GM19397 (cell line): ENCODE data around the gene ARHGAP25.

ENCODE experiments used
- ATAC-seq: cut with Tn5 transposase; IDR thresholded peaks from one replicate; pipeline ENCODE4 v1.9.1; 2021; ENCODE audit warnings: mild to moderate bottlenecking, moderate library complexity; ENCODE audit not compliant: unreplicated experiment

The ARHGAP25 gene

GRCh38 chr2:68855550-68855949 lies 120.9 kb downstream of the ARHGAP25 start:
- no peak for ATAC-seq

GRCh38 chr2:68857202-68857845 lies 122.7 kb downstream of the ARHGAP25 start:
- no peak for ATAC-seq

GRCh38 chr2:68857855-68858456 lies 123.3 kb downstream of the ARHGAP25 start:
- no peak for ATAC-seq

- ATAC-seq, result no peak
These were observed 125.5 kb downstream of the ARHGAP25 start for GRCh38 chr2:68860111-68860510.

- no peak for ATAC-seq
These were observed 126.7 kb downstream of the ARHGAP25 start for GRCh38 chr2:68861330-68861729.

- no peak for ATAC-seq
These were observed 128.3 kb downstream of the ARHGAP25 start for GRCh38 chr2:68862889-68863288.

GRCh38 chr2:68863996-68864395 lies 129.4 kb downstream of the ARHGAP25 start:
- ATAC-seq, result no peak

- no peak for ATAC-seq
These were observed 130.5 kb downstream of the ARHGAP25 start for GRCh38 chr2:68865108-68865507.

GRCh38 chr2:68870215-68870614 lies 135.6 kb downstream of the ARHGAP25 start:
- no peak for ATAC-seq

- no peak for ATAC-seq
These were observed 136.7 kb downstream of the ARHGAP25 start, which contains the start of gene BMP10 for GRCh38 chr2:68871159-68871764. Gene BMP10 (minus strand): TSS chr2:68871397. CDS start chr2:68871358, 39 bp downstream.
